Transverse colon (tissue), 4 donors: ENCODE measurements around the gene RMI1. TPM values are rescaled to one million over a fixed set of nuclear protein-coding genes. Genes with fewer than 3 reads are reported as not detected.

Experiments used
- DNase-seq: peaks from one replicate; pipeline ENCODE4 v3.0.0-alpha.2; 2019
- H3K27ac ChIP-seq, 4 donors: fragments of 200-600 bp; sonication (generic); 2 replicates each; pipeline ENCODE4 v1.5.1; 2016 to 2018; ENCODE audit warnings: inconsistent platforms in 4 of 4
- H3K27me3 ChIP-seq: fragments of 200-600 bp; sonication (generic); 2 replicates; pipeline ENCODE4 v1.5.1; 2017; ENCODE audit warnings: inconsistent platforms
- H3K36me3 ChIP-seq, 4 donors: fragments of 200-600 bp; sonication (generic); 2 replicates each; pipeline ENCODE4 v1.5.1; 2017 to 2019; ENCODE audit warnings: inconsistent platforms in 4 of 4
- H3K4me1 ChIP-seq, 4 donors: fragments of 200-600 bp; sonication (generic); 2 replicates each; pipeline ENCODE4 v1.5.1; 2017 to 2020; ENCODE audit warnings: inconsistent platforms in 4 of 4
- H3K4me3 ChIP-seq, 4 donors: fragments of 200-600 bp; sonication (generic); 1 replicate in 1 of 4; 2 replicates in 3 of 4; pipeline versions ENCODE4 v1.5.1 to v1.6.1; 2017 to 2019; ENCODE audit warnings: inconsistent platforms in 4 of 4
- H3K9me3 ChIP-seq, 2 donors: fragments of 200-600 bp; sonication (generic); 2 replicates each; pipeline ENCODE4 v1.5.1; 2017 to 2019; ENCODE audit warnings: inconsistent platforms in 2 of 2
- CTCF ChIP-seq, 5 experiments: fragments of 200-600 bp in 3 of 5; fragments of 450-650 bp in 2 of 5; sonication (generic) in 3 of 5; IDR thresholded peaks; 1 replicate in 2 of 5; 2 replicates in 3 of 5; pipeline ENCODE4 v1.5.1; 2016 to 2017; ENCODE audit warnings: antibody characterized with exemption in 5 of 5, inconsistent platforms in 3 of 5, mild to moderate bottlenecking in 2 of 5, moderate library complexity in 1 of 5
- EP300 ChIP-seq: sonication (generic); formaldehyde crosslinking; IDR thresholded peaks from one replicate; pipeline ENCODE4 v1.6.1; 2017; ENCODE audit warnings: antibody characterized with exemption, low read depth
- POLR2A ChIP-seq: fragments of 450-650 bp; IDR thresholded peaks from one replicate; pipeline ENCODE4 v1.6.1; 2016; ENCODE audit warnings: antibody characterized with exemption, mild to moderate bottlenecking, moderate library complexity
- POLR2AphosphoS5 ChIP-seq, 3 donors: sonication (generic); formaldehyde crosslinking; IDR thresholded peaks; one replicate each; pipeline ENCODE4 v1.6.1; 2016; ENCODE audit warnings: antibody characterized with exemption in 3 of 3
- WGBS, 2 donors: methylation state at CpG; one replicate each; pipeline ENCODE4 v1.1.5; 2018; ENCODE audit warnings: low coverage in 1 of 2; 5-methylcytosine and 5-hydroxymethylcytosine counted together
- in situ Hi-C, 4 donors: fragments of 200-750 bp; cut with MboI; loops; one replicate each; pipeline versions ENCODE4 v1.15.0 to v1.15.1; 2017; ENCODE audit warnings: low sequenced_read_pairs in 3 of 4, low pct_ligation_motif_present in 1 of 4, low pct_unique_long_range_greater_than_20kb in 1 of 4
- intact Hi-C: fragments of 100-400 bp; cut with DNase I; formaldehyde crosslinking; loops from one replicate; pipeline ENCODE4 v1.15.1; 2023; ENCODE audit warnings: low total_unique reads
- total RNA-seq, 4 donors: library from RNA; depleted of rRNA; stranded (reverse); fragments of >200 nt; gene quantifications; one replicate each; pipeline ENCODE4 v1.1.0, GENCODE V29; 2016

The RMI1 gene
- total RNA-seq, 4 donors from 2014 or later, result 1.8 to 13.1 (median 9.1) TPM

DNA sequence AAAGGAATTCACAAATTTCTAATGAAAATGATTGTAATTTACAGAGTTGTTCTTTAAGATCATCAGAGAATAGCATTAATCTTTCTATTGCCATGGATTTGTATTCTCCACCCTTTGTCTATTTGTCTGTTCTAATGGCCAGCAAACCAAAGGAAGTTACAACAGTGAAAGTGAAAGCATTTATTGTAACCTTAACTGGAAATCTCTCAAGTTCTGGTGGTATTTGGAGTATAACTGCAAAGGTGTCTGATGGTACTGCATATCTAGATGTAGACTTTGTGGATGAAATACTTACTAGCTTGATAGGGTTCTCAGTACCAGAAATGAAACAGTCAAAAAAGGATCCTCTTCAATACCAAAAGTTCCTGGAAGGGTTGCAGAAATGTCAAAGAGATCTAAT is 21.7 kb downstream of the RMI1 start:
- no peak overlapping the region for H3K27ac ChIP-seq
- in situ Hi-C loops, result no loop called here
- peaks cover 0 to 21% (median 0%) of the 10 kb centered on the region in 4 donors for H3K4me1 ChIP-seq
- peaks cover 0 to 8% (median 0%) of the 10 kb centered on the region in 4 donors for H3K36me3 ChIP-seq
- no peaks in the 10 kb centered on the region for H3K9me3 ChIP-seq
- no peak for DNase-seq
- no peak for TF ChIP-seq CTCF (IDR thresholded peaks at IDR 0.05)
- TF ChIP-seq POLR2A, result no peak
- no peak for TF ChIP-seq EP300
- no peak for TF ChIP-seq POLR2AphosphoS5 (IDR thresholded peaks at IDR 0.05)
- no peak overlapping the region for H3K4me3 ChIP-seq
- no peaks in the 10 kb centered on the region for H3K27me3 ChIP-seq
- intact Hi-C loops, result no loop called here

- Histone ChIP-seq H3K4me1 (peaks cover 0 to 21% (median 0%) of the 10 kb centered on the region in 4 donors), H3K27ac (no peak overlapping the region), H3K4me3 (no peak overlapping the region), H3K27me3 (no peaks in the 10 kb centered on the region), H3K9me3 (no peaks in the 10 kb centered on the region), H3K36me3 (peaks cover 0 to 8% (median 0%) of the 10 kb centered on the region in 4 donors)
- in situ Hi-C loops, result no loop called here
- intact Hi-C loops, result no loop called here
- no peak for DNase-seq
- no peak for TF ChIP-seq EP300
- no peak for TF ChIP-seq POLR2A
- TF ChIP-seq POLR2AphosphoS5 (IDR thresholded peaks at IDR 0.05), result no peak
- no peak for TF ChIP-seq CTCF (IDR thresholded peaks at IDR 0.05)
- WGBS, 2 donors, result 90 to 97% methylated on average over 3 of the region's 3 CpGs
Measured at GRCh38 chr9:84003246-84003645, 22.6 kb downstream of the RMI1 start.

DNA sequence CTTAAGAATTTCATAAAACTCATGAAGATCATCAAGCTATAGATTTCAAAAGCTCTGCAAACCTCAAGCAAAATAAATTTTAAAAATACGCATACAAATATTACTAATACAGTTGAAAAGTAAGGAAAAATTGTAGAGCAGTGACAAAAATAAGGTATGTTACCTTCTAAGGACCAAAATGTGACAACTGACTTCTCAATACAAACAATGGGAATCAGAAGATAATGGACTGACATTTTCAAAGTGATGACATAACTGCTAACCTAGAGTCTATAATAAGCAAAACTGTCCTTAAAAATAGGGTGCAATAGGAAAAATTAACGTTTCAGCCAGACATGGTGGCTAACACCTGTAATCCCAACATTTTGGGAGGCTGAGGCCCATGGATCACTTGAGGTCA is 27.1 kb downstream of the RMI1 start:
- Histone ChIP-seq H3K27ac (no peak overlapping the region), H3K4me3 (no peak overlapping the region), H3K4me1 (peaks cover 0 to 1% (median 0%) of the 10 kb centered on the region in 4 donors), H3K36me3 (no peaks in the 10 kb centered on the region), H3K27me3 (no peaks in the 10 kb centered on the region), H3K9me3 (no peaks in the 10 kb centered on the region)
- in situ Hi-C loops, result no loop called here
- DNase-seq, result no peak
- WGBS, 2 donors, result 86 to 100% methylated on average over 1 to 2 of the region's 2 CpGs
- intact Hi-C loops, result loop anchor here (1.0 kb wide), 1 partner anchor 23 kb away; no protein-coding TSS in a partner anchor
- TF ChIP-seq CTCF (IDR thresholded peaks at IDR 0.05) (no peak), POLR2A (no peak), POLR2AphosphoS5 (IDR thresholded peaks at IDR 0.05) (no peak), EP300 (no peak)

DNA sequence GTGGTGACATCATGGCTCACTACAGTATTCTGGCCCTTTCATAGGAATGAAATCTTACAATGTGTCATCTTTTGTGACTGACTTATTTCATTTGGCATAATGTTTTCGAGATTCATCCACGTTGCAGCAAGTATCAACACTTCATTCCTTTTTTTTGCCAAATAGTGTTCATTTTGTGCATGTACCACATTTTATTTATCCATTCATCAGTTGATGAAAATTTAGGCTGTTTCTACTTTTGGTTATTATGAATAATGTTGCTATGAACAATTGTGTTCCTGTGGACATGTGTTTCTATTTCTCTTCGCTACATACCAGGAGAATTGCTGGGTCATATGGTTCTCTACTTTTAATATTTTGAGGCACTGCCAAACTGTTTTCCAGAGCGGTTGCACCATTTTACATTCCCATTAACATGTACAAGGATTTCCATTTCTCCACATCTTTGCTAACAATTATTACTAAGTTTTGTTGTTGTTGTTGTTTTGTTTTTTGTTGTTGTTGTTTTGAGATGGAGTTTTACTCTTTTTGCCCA is 43.5 kb downstream of the RMI1 start:
- Histone ChIP-seq H3K36me3 (no peaks in the 10 kb centered on the region), H3K9me3 (no peaks in the 10 kb centered on the region), H3K27ac (no peak overlapping the region), H3K4me3 (no peak overlapping the region), H3K4me1 (no peaks in the 10 kb centered on the region), H3K27me3 (no peaks in the 10 kb centered on the region)
- in situ Hi-C loops, result no loop called here
- TF ChIP-seq EP300, result no peak
- no peak for TF ChIP-seq POLR2AphosphoS5 (IDR thresholded peaks at IDR 0.05)
- no peak for TF ChIP-seq CTCF (IDR thresholded peaks at IDR 0.05)
- no peak for TF ChIP-seq POLR2A
- intact Hi-C loops, result no loop called here
- no peak for DNase-seq
- WGBS, 2 donors, result 82 to 89% methylated on average over 4 of the region's 4 CpGs
